Mesendoderm (in vitro differentiated cells): Measurements from ENCODE around the gene CBFA2T2.
"Not testable (repeated sequence)": the region's sequence is repeated elsewhere in the genome, so short reads cannot be mapped to it uniquely, and the experiment has no call there.

Experiments
- DNase-seq: peaks from one replicate; pipeline ENCODE4 v3.0.0; 2013
- H2AK5ac ChIP-seq: 2 replicates; pipeline ENCODE4 v1.6.1; 2013; ENCODE audit warnings: low read length, inconsistent platforms
- H2BK120ac ChIP-seq: 2 replicates; pipeline ENCODE4 v1.6.1; 2013; ENCODE audit warnings: low read depth, mild to moderate bottlenecking, low read length, moderate library complexity, mixed read lengths
- H2BK15ac ChIP-seq: replicated peaks from 2 replicates; pipeline ENCODE4 v1.6.1; 2013; ENCODE audit warnings: low read depth, mild to moderate bottlenecking, moderate library complexity
- H2BK5ac ChIP-seq: 2 replicates; pipeline ENCODE4 v1.6.1; 2013; ENCODE audit warnings: low read length, inconsistent platforms
- H3K18ac ChIP-seq: 2 replicates; pipeline ENCODE4 v1.6.1; 2013; ENCODE audit warnings: mild to moderate bottlenecking, low read length, mixed read lengths
- H3K23ac ChIP-seq: one replicate; pipeline ENCODE4 v1.6.1; 2013; ENCODE audit warnings: low read length
- H3K27ac ChIP-seq: 2 replicates; pipeline ENCODE4 v1.5.1; 2013; ENCODE audit warnings: low read depth, mild to moderate bottlenecking, inconsistent platforms, low read length, moderate library complexity
- H3K27me3 ChIP-seq: 2 replicates; pipeline ENCODE4 v1.6.1; 2013; ENCODE audit warnings: low read length, control low read depth, mild to moderate bottlenecking, inconsistent platforms; ENCODE audit not compliant: insufficient read depth, poor library complexity
- H3K36me3 ChIP-seq: 2 replicates; pipeline ENCODE4 v1.6.1; 2013; ENCODE audit warnings: low read length, inconsistent platforms; ENCODE audit not compliant: control insufficient read depth, insufficient read depth
- H3K4ac ChIP-seq: one replicate; pipeline ENCODE4 v1.6.1; 2013; ENCODE audit warnings: low read depth, mild to moderate bottlenecking, low read length, moderate library complexity
- H3K4me1 ChIP-seq: 2 replicates; pipeline ENCODE4 v1.6.1; 2013; ENCODE audit warnings: low read depth, low read length, inconsistent platforms; ENCODE audit not compliant: control insufficient read depth
- H3K4me2 ChIP-seq: 2 replicates; pipeline ENCODE4 v1.6.1; 2013; ENCODE audit warnings: low read length
- H3K4me3 ChIP-seq: 2 replicates; pipeline ENCODE4 v1.5.1; 2013; ENCODE audit warnings: mild to moderate bottlenecking, low read length
- H3K56ac ChIP-seq: one replicate; pipeline ENCODE4 v1.6.1; 2013; ENCODE audit warnings: low read length
- H3K79me1 ChIP-seq: 2 replicates; pipeline ENCODE4 v1.6.1; 2013; ENCODE audit warnings: low read length, inconsistent platforms
- H3K79me2 ChIP-seq: 2 replicates; pipeline ENCODE4 v1.6.1; 2013; ENCODE audit warnings: mild to moderate bottlenecking, low read length; ENCODE audit not compliant: control insufficient read depth, insufficient read depth
- H3K9ac ChIP-seq: 2 replicates; pipeline ENCODE4 v1.6.1; 2013; ENCODE audit warnings: low read length, inconsistent platforms
- H4K5ac ChIP-seq: one replicate; pipeline ENCODE4 v1.6.1; 2013; ENCODE audit warnings: low read length
- H4K8ac ChIP-seq: one replicate; pipeline ENCODE4 v1.6.1; 2013; ENCODE audit warnings: low read depth, mild to moderate bottlenecking, control low read depth, low read length, moderate library complexity
- WGBS: extraction: QIAGEN DNeasy Blood & Tissue Kit; methylation state at CpG from one replicate; pipeline ENCODE4 v1.1.7; 2013; ENCODE audit warnings: low lambda C conversion rate, missing lambda C conversion rate; ENCODE audit not compliant: insufficient coverage; ENCODE audit errors: extremely low coverage; 5-methylcytosine and 5-hydroxymethylcytosine counted together

Gene CBFA2T2

GRCh38 chr20:33629979-33630378 is 140.1 kb downstream of the CBFA2T2 start:
- no peak overlapping the region for H2BK15ac ChIP-seq
- H3K9ac ChIP-seq: no peak overlapping the region

GRCh38 chr20:33630507-33630906 is 140.6 kb downstream of the CBFA2T2 start:
- H3K56ac ChIP-seq: no peak overlapping the region
- no peak overlapping the region for H3K18ac ChIP-seq
- H4K8ac ChIP-seq: no peak overlapping the region
- H2BK15ac ChIP-seq: no peak overlapping the region
- H3K23ac ChIP-seq: no peak overlapping the region
- H4K5ac ChIP-seq: no peak overlapping the region
- no peak for DNase-seq
- H2BK5ac ChIP-seq: no peak overlapping the region
- no peaks in the 10 kb centered on the region for H3K79me2 ChIP-seq
- no peak overlapping the region for H3K4ac ChIP-seq
- no peak overlapping the region for H2BK120ac ChIP-seq
- H3K27me3 ChIP-seq: no peaks in the 10 kb centered on the region
- H3K4me1 ChIP-seq: no peaks in the 10 kb centered on the region
- H2AK5ac ChIP-seq: no peak overlapping the region
- WGBS: no CpG with 5 or more reads among the region's 4 CpGs
- H3K4me3 ChIP-seq: no peak overlapping the region
- H3K4me2 ChIP-seq: no peak overlapping the region
- no peak overlapping the region for H3K27ac ChIP-seq
- H3K79me1 ChIP-seq: no peaks in the 10 kb centered on the region
- no peak overlapping the region for H3K9ac ChIP-seq
- peaks cover 3% of the 10 kb centered on the region for H3K36me3 ChIP-seq

More at GRCh38 chr20:33629979-33630378, 140.1 kb downstream of the CBFA2T2 start:
- Histone ChIP-seq H3K36me3 (peaks cover 3% of the 10 kb centered on the region), H4K5ac (no peak overlapping the region), H3K27ac (no peak overlapping the region), H4K8ac (no peak overlapping the region), H3K79me1 (no peaks in the 10 kb centered on the region), H3K4me3 (no peak overlapping the region), H3K4me2 (no peak overlapping the region), H3K56ac (no peak overlapping the region), H2AK5ac (no peak overlapping the region), H3K4me1 (no peaks in the 10 kb centered on the region), H2BK5ac (no peak overlapping the region), H3K79me2 (no peaks in the 10 kb centered on the region), H3K27me3 (no peaks in the 10 kb centered on the region), H3K4ac (no peak overlapping the region), H3K18ac (no peak overlapping the region), H2BK120ac (no peak overlapping the region), H3K23ac (no peak overlapping the region)
- DNase-seq: no peak
- WGBS: no CpG with 5 or more reads among the region's 5 CpGs

- not testable (repeated sequence) for H4K8ac ChIP-seq, H3K79me2 ChIP-seq, H3K79me1 ChIP-seq, H3K56ac ChIP-seq, H3K4me1 ChIP-seq, H3K4me3 ChIP-seq, H3K27me3 ChIP-seq, H3K36me3 ChIP-seq, H4K5ac ChIP-seq, H2AK5ac ChIP-seq, H3K18ac ChIP-seq, H3K4me2 ChIP-seq, H2BK120ac ChIP-seq, H3K9ac ChIP-seq, H3K27ac ChIP-seq, H2BK5ac ChIP-seq, H2BK15ac ChIP-seq, H3K23ac ChIP-seq, H3K4ac ChIP-seq, DNase-seq
- no CpG with 5 or more reads among the region's 4 CpGs for WGBS
Observed at GRCh38 chr20:33631910-33632309, 142.0 kb downstream of the CBFA2T2 start.

- Histone ChIP-seq H2BK15ac (no peak overlapping the region), H3K23ac (no peak overlapping the region), H3K27ac (no peak overlapping the region), H2AK5ac (no peak overlapping the region), H2BK5ac (no peak overlapping the region), H3K4ac (no peak overlapping the region), H3K4me2 (no peak overlapping the region), H4K8ac (no peak overlapping the region), H3K4me3 (no peak overlapping the region), H3K36me3 (peaks cover 5% of the 10 kb centered on the region), H4K5ac (no peak overlapping the region), H3K27me3 (no peaks in the 10 kb centered on the region), H3K18ac (no peak overlapping the region), H3K4me1 (no peaks in the 10 kb centered on the region), H2BK120ac (no peak overlapping the region), H3K9ac (no peak overlapping the region), H3K79me2 (no peaks in the 10 kb centered on the region), H3K79me1 (no peaks in the 10 kb centered on the region), H3K56ac (no peak overlapping the region)
- no CpG with 5 or more reads among the region's 3 CpGs for WGBS
- DNase-seq: no peak
Observed at GRCh38 chr20:33635341-33635740, 145.4 kb downstream of the CBFA2T2 start.

- H3K56ac ChIP-seq: no peak overlapping the region
- H3K27me3 ChIP-seq: no peaks in the 10 kb centered on the region
- no peak overlapping the region for H2AK5ac ChIP-seq
- H3K18ac ChIP-seq: no peak overlapping the region
- no peak overlapping the region for H3K4me3 ChIP-seq
- H3K36me3 ChIP-seq: peaks cover 2% of the 10 kb centered on the region
- no peaks in the 10 kb centered on the region for H3K4me1 ChIP-seq
- no peak overlapping the region for H3K4me2 ChIP-seq
- no peak overlapping the region for H4K8ac ChIP-seq
- no peak overlapping the region for H3K4ac ChIP-seq
- no peak overlapping the region for H2BK15ac ChIP-seq
- H3K9ac ChIP-seq: no peak overlapping the region
- no peak overlapping the region for H2BK120ac ChIP-seq
- H3K27ac ChIP-seq: no peak overlapping the region
- H2BK5ac ChIP-seq: no peak overlapping the region
- H3K23ac ChIP-seq: no peak overlapping the region
- no CpG with 5 or more reads among the region's 1 CpG for WGBS
- no peak for DNase-seq
- H3K79me2 ChIP-seq: no peaks in the 10 kb centered on the region
- H4K5ac ChIP-seq: no peak overlapping the region
- no peaks in the 10 kb centered on the region for H3K79me1 ChIP-seq
Observed at GRCh38 chr20:33636776-33637175, 146.9 kb downstream of the CBFA2T2 start.

- H3K23ac ChIP-seq: no peak overlapping the region
- no peaks in the 10 kb centered on the region for H3K4me1 ChIP-seq
- H3K79me1 ChIP-seq: no peaks in the 10 kb centered on the region
- H2BK120ac ChIP-seq: no peak overlapping the region
- H3K56ac ChIP-seq: no peak overlapping the region
- WGBS: no CpG with 5 or more reads among the region's 13 CpGs
- no peak overlapping the region for H3K27ac ChIP-seq
- no peak overlapping the region for H3K18ac ChIP-seq
- H3K27me3 ChIP-seq: no peaks in the 10 kb centered on the region
- H3K79me2 ChIP-seq: no peaks in the 10 kb centered on the region
- no peak overlapping the region for H3K4me2 ChIP-seq
- no peak overlapping the region for H4K8ac ChIP-seq
- H2BK5ac ChIP-seq: no peak overlapping the region
- no peak for DNase-seq
- no peak overlapping the region for H3K9ac ChIP-seq
- H3K4ac ChIP-seq: no peak overlapping the region
- H3K4me3 ChIP-seq: no peak overlapping the region
- H3K36me3 ChIP-seq: peaks cover 2% of the 10 kb centered on the region
- no peak overlapping the region for H2BK15ac ChIP-seq
- no peak overlapping the region for H2AK5ac ChIP-seq
- no peak overlapping the region for H4K5ac ChIP-seq
Observed at GRCh38 chr20:33640287-33640686, 150.4 kb downstream of the CBFA2T2 start.
